Cortex of kidney (tissue), 1 donor: ENCODE measurements around the gene FTO.

Experiments used
- DNase-seq: peaks from one replicate; lab custom pipeline; 2025; lab: John Stamatoyannopoulos, UW

The FTO gene

GRCh38 chr16:53899431-53899830 is 195.5 kb downstream of the FTO start:
- DNase-seq: no peak

- no peak for DNase-seq
Measured at GRCh38 chr16:53900667-53901066, 196.7 kb downstream of the FTO start.

- DNase-seq: no peak
Measured at GRCh38 chr16:53901408-53901807, 197.5 kb downstream of the FTO start.

- no peak for DNase-seq
Measured at GRCh38 chr16:53904533-53904932, 200.6 kb downstream of the FTO start.

GRCh38 chr16:53905028-53905427 is 201.1 kb downstream of the FTO start:
- no peak for DNase-seq

- DNase-seq: no peak
Measured at GRCh38 chr16:53908731-53909130, 204.8 kb downstream of the FTO start.

GRCh38 chr16:53910990-53911389 is 207.0 kb downstream of the FTO start:
- no peak for DNase-seq

- no peak for DNase-seq
Measured at GRCh38 chr16:53911513-53911912, 207.6 kb downstream of the FTO start.

- no peak for DNase-seq
Measured at GRCh38 chr16:53912155-53912554, 208.2 kb downstream of the FTO start.

GRCh38 chr16:53913099-53913870 is 209.3 kb downstream of the FTO start:
- no peak for DNase-seq

- no peak for DNase-seq
Measured at GRCh38 chr16:53913920-53914319, 210.0 kb downstream of the FTO start.

GRCh38 chr16:53914736-53915135 is 210.8 kb downstream of the FTO start:
- DNase-seq: no peak

GRCh38 chr16:53915452-53916160 is 211.7 kb downstream of the FTO start:
- DNase-seq: no peak

GRCh38 chr16:53920988-53921387 is 217.0 kb downstream of the FTO start:
- no peak for DNase-seq

GRCh38 chr16:53922067-53922806 is 218.3 kb downstream of the FTO start:
- no peak for DNase-seq

GRCh38 chr16:53922807-53923571 is 219.0 kb downstream of the FTO start:
- DNase-seq: no peak

GRCh38 chr16:53924331-53925106 is 220.6 kb downstream of the FTO start:
- DNase-seq: no peak

GRCh38 chr16:53925107-53925410 is 221.1 kb downstream of the FTO start:
- DNase-seq: no peak

- no peak for DNase-seq
Measured at GRCh38 chr16:53925526-53925925, 221.6 kb downstream of the FTO start.

GRCh38 chr16:53926209-53926608 is 222.3 kb downstream of the FTO start:
- no peak for DNase-seq

GRCh38 chr16:53932975-53933374 is 229.0 kb downstream of the FTO start:
- no peak for DNase-seq

GRCh38 chr16:53933407-53933806 is 229.5 kb downstream of the FTO start:
- no peak for DNase-seq
